ENCODE data around the gene GPR83. TPM values are rescaled to one million over a fixed set of nuclear protein-coding genes. Genes with fewer than 3 reads are reported as not detected.

GPR83 gene
- total RNA-seq, 4 donors from 2014 or later = 0.09 to 0.49 (median 0.36) TPM; not detected in 1

DNA sequence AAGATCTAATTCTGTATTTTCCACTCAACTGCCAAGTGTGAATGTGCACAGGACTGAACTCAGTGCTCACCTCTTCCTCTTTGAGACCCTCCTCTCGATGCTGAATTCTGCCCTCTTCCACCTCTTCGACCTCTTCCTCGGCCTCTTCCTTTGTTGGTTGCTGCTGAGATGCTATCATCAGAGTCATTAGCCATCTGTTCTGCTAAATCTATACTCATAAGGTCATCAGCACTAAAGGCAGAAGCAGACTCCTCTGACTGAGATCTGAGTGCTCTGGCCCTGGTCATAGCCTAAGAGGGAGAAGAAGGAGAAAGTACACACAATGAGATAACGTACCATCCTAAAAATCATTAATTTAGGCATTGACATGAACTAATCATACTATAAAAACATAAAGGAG, 45.9 kb upstream of the GPR83 start:
- Histone ChIP-seq H3K9me3 (no peaks in the 10 kb centered on the region), H3K36me3 (peaks cover 0 to 32% of the 10 kb centered on the region in 2 donors), H3K4me3 (no peak overlapping the region), H3K27ac (no peak overlapping the region), H3K27me3 (no peaks in the 10 kb centered on the region), H3K4me1 (no peaks in the 10 kb centered on the region)
- DNase-seq = no peak
- ATAC-seq = no peak
- TF ChIP-seq, protein P1, sequence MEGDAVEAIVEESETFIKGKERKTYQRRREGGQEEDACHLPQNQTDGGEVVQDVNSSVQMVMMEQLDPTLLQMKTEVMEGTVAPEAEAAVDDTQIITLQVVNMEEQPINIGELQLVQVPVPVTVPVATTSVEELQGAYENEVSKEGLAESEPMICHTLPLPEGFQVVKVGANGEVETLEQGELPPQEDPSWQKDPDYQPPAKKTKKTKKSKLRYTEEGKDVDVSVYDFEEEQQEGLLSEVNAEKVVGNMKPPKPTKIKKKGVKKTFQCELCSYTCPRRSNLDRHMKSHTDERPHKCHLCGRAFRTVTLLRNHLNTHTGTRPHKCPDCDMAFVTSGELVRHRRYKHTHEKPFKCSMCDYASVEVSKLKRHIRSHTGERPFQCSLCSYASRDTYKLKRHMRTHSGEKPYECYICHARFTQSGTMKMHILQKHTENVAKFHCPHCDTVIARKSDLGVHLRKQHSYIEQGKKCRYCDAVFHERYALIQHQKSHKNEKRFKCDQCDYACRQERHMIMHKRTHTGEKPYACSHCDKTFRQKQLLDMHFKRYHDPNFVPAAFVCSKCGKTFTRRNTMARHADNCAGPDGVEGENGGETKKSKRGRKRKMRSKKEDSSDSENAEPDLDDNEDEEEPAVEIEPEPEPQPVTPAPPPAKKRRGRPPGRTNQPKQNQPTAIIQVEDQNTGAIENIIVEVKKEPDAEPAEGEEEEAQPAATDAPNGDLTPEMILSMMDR (IDR thresholded peaks at IDR 0.05 in 4 of 5, conservative IDR thresholded peaks at IDR 0.05 in 1 of 5) = no peak
- TF ChIP-seq POLR2A (IDR thresholded peaks at IDR 0.05) = no peak
- intact Hi-C loops (cut with DNase I; ENCODE audit: low total_unique reads) = no loop called here
- in situ Hi-C loops (cut with MboI; ENCODE audit: low sequenced_read_pairs in 4 of 4) = no loop called here

GRCh38 chr11:94445641-94446040, 44.4 kb upstream of the GPR83 start:
- no peaks in the 10 kb centered on the region for H3K9me3 ChIP-seq
- H3K36me3 ChIP-seq = peaks cover 0 to 39% of the 10 kb centered on the region in 2 donors
- TF ChIP-seq POLR2A (IDR thresholded peaks at IDR 0.05) = no peak
- TF ChIP-seq, protein P1 (IDR thresholded peaks at IDR 0.05 in 4 of 5, conservative IDR thresholded peaks at IDR 0.05 in 1 of 5) = no peak
- DNase-seq (no peak), ATAC-seq (no peak)
- intact Hi-C loops (cut with DNase I; ENCODE audit: low total_unique reads) (no loop called here), in situ Hi-C loops (cut with MboI; ENCODE audit: low sequenced_read_pairs in 4 of 4) (no loop called here)
- no peaks in the 10 kb centered on the region for H3K27me3 ChIP-seq
- H3K4me1 ChIP-seq = no peaks in the 10 kb centered on the region
- H3K4me3 ChIP-seq = no peak overlapping the region
- H3K27ac ChIP-seq = no peak overlapping the region

DNA sequence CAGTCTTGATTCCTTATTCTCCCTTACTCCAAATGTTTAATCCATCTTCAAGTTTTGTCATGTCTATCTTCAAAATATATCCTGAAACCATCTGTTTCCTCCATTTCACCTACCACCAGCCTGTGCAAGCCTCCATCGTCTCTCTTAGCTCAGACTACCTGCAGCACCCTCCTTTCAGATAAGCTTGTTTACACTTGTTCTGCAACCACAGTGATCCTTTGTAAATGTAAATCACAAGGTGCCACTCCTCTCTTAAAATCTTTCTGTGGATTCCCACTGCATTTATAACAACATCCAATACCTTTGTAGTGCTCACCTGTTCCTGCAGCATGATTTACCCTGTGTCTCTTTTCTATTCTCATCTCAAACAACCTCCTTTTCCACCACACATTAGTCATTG, 31.8 kb upstream of the GPR83 start:
- in situ Hi-C loops (cut with MboI; ENCODE audit: low sequenced_read_pairs in 4 of 4) = no loop called here
- TF ChIP-seq, protein P1 (IDR thresholded peaks at IDR 0.05 in 4 of 5, conservative IDR thresholded peaks at IDR 0.05 in 1 of 5) = no peak
- TF ChIP-seq POLR2A (IDR thresholded peaks at IDR 0.05) = no peak
- Histone ChIP-seq H3K9me3 (no peaks in the 10 kb centered on the region), H3K4me1 (no peaks in the 10 kb centered on the region), H3K27ac (no peak overlapping the region), H3K27me3 (no peaks in the 10 kb centered on the region), H3K4me3 (no peak overlapping the region), H3K36me3 (peaks cover 3 to 69% of the 10 kb centered on the region in 2 donors)
- no peak for DNase-seq
- intact Hi-C loops (cut with DNase I; ENCODE audit: low total_unique reads) = no loop called here
- ATAC-seq = no peak

- no peaks in the 10 kb centered on the region for H3K27me3 ChIP-seq
- H3K4me3 ChIP-seq = no peak overlapping the region
- ATAC-seq = no peak
- intact Hi-C loops (cut with DNase I; ENCODE audit: low total_unique reads) (no loop called here), in situ Hi-C loops (cut with MboI; ENCODE audit: low sequenced_read_pairs in 4 of 4) (loop anchor here in 1 of 4 donors (25.0 kb wide), 1 partner anchor 537 kb away; no protein-coding TSS in a partner anchor)
- no peaks in the 10 kb centered on the region for H3K9me3 ChIP-seq
- H3K36me3 ChIP-seq = peaks cover 0 to 21% of the 10 kb centered on the region in 2 donors
- H3K27ac ChIP-seq = no peak overlapping the region
- TF ChIP-seq, protein P1 (IDR thresholded peaks at IDR 0.05 in 4 of 5, conservative IDR thresholded peaks at IDR 0.05 in 1 of 5) = no peak
- TF ChIP-seq POLR2A (IDR thresholded peaks at IDR 0.05) = no peak
- no peaks in the 10 kb centered on the region for H3K4me1 ChIP-seq
- no peak for DNase-seq
These were observed 23.4 kb upstream of the GPR83 start for GRCh38 chr11:94424662-94425061.

DNA sequence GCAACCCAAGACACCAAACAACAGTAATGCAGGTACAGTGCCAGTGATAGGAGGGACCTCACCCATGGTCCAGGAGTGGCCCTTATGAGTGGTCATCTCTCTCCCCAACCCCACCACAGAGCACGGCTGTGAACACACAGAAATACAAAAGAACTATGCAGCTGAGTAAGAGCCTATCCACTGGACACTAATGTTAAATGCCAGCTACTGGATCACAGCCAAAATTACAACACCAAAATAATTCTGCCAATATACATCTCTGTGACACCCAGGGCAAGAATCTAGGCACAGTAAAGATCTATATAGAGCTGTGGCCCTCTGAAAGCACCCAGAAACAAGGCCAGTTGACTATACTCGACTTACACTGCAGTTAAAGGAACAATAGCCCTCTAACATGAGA, 22.8 kb upstream of the GPR83 start:
- ATAC-seq (no peak), DNase-seq (no peak)
- H3K36me3 ChIP-seq = peaks cover 0 to 19% of the 10 kb centered on the region in 2 donors
- no peaks in the 10 kb centered on the region for H3K4me1 ChIP-seq
- intact Hi-C loops (cut with DNase I; ENCODE audit: low total_unique reads) = no loop called here
- H3K27ac ChIP-seq = no peak overlapping the region
- no peaks in the 10 kb centered on the region for H3K27me3 ChIP-seq
- no peaks in the 10 kb centered on the region for H3K9me3 ChIP-seq
- no peak overlapping the region for H3K4me3 ChIP-seq
- in situ Hi-C loops (cut with MboI; ENCODE audit: low sequenced_read_pairs in 4 of 4) = loop anchor here in 1 of 4 donors (25.0 kb wide), 1 partner anchor 537 kb away; no protein-coding TSS in a partner anchor
- TF ChIP-seq POLR2A (IDR thresholded peaks at IDR 0.05) = no peak
- TF ChIP-seq, protein P1 (IDR thresholded peaks at IDR 0.05 in 4 of 5, conservative IDR thresholded peaks at IDR 0.05 in 1 of 5) = no peak

All from gastrocnemius medialis (tissue), 4 donors.